Measurements from ENCODE around the gene MAP3K10.

MAP3K10 gene

GRCh38 chr19:40234429-40235237, 43.4 kb downstream of the MAP3K10 start:
- no peak for DNase-seq

- no peak for DNase-seq
These were observed 44.2 kb downstream of the MAP3K10 start for GRCh38 chr19:40235238-40236025.

- no peak for DNase-seq
These were observed 44.8 kb downstream of the MAP3K10 start for GRCh38 chr19:40236026-40236355.

GRCh38 chr19:40236366-40236765, 45.1 kb downstream of the MAP3K10 start:
- no peak for DNase-seq

- DNase-seq, result no peak
These were observed 46.6 kb downstream of the MAP3K10 start for GRCh38 chr19:40237791-40238190.

- no peak for DNase-seq
These were observed 47.5 kb downstream of the MAP3K10 start for GRCh38 chr19:40238775-40239174.

- no peak for DNase-seq
These were observed 48.4 kb downstream of the MAP3K10 start for GRCh38 chr19:40239415-40240226.

- DNase-seq, result no peak
These were observed 49.1 kb downstream of the MAP3K10 start for GRCh38 chr19:40240332-40240731.

GRCh38 chr19:40241125-40241808, 50.0 kb downstream of the MAP3K10 start:
- no peak for DNase-seq

- DNase-seq, result no peak
These were observed 50.7 kb downstream of the MAP3K10 start for GRCh38 chr19:40241809-40242384.

- no peak for DNase-seq
These were observed 51.3 kb downstream of the MAP3K10 start for GRCh38 chr19:40242480-40242879.

GRCh38 chr19:40243181-40243580, 52.0 kb downstream of the MAP3K10 start:
- DNase-seq, result no peak

GRCh38 chr19:40244579-40245317, 53.5 kb downstream of the MAP3K10 start:
- DNase-seq, result no peak

GRCh38 chr19:40245506-40246128, 54.4 kb downstream of the MAP3K10 start:
- no peak for DNase-seq

GRCh38 chr19:40246292-40247073, 55.3 kb downstream of the MAP3K10 start:
- no peak for DNase-seq

GRCh38 chr19:40247178-40247577, 56.0 kb downstream of the MAP3K10 start:
- DNase-seq, result no peak

GRCh38 chr19:40247735-40248262, 56.6 kb downstream of the MAP3K10 start:
- DNase-seq, result no peak

GRCh38 chr19:40249201-40249600, 58.0 kb downstream of the MAP3K10 start:
- DNase-seq, result no peak

- DNase-seq, result no peak
These were observed 58.6 kb downstream of the MAP3K10 start for GRCh38 chr19:40249781-40250180.

- DNase-seq, result no peak
These were observed 60.0 kb downstream of the MAP3K10 start for GRCh38 chr19:40251244-40251643.

Measured in GF-D8 (cell line).